Pons (tissue), 1 donor: Measurements from ENCODE around the gene COL9A2.
A peak's percentile ranks its signal among the peaks of the same experiment; 100 is the strongest.
"Not testable (repeated sequence)": the region's sequence is repeated elsewhere in the genome, so short reads cannot be mapped to it uniquely, and the experiment has no call there.

Source experiments
- DNase-seq: peaks from one replicate; pipeline ENCODE4 v3.0.0-alpha.2; 2016; ENCODE audit warnings: low spot score

COL9A2 gene

GRCh38 chr1:40316595-40317393 lies at the start of gene COL9A2:
COL9A2 (minus strand) TSS chr1:40317286; CDS start chr1:40317197, 89 bp downstream.
- DNase-seq = peak; percentile 87

GRCh38 chr1:40363721-40364120 lies 46.6 kb upstream of the COL9A2 start:
- no peak for DNase-seq

- no peak for DNase-seq
Measured at GRCh38 chr1:40362699-40363098, 45.6 kb upstream of the COL9A2 start.

GRCh38 chr1:40362199-40362598 lies 45.1 kb upstream of the COL9A2 start:
- no peak for DNase-seq

- DNase-seq = no peak
Measured at GRCh38 chr1:40361637-40362036, 44.6 kb upstream of the COL9A2 start.

- no peak for DNase-seq
Measured at GRCh38 chr1:40361201-40361600, 44.1 kb upstream of the COL9A2 start.

- no peak for DNase-seq
Measured at GRCh38 chr1:40360631-40361030, 43.5 kb upstream of the COL9A2 start.

- DNase-seq = no peak
Measured at GRCh38 chr1:40357625-40358024, 40.5 kb upstream of the COL9A2 start.

- DNase-seq = no peak
Measured at GRCh38 chr1:40353082-40353481, 36.0 kb upstream of the COL9A2 start.

GRCh38 chr1:40352126-40352525 lies 35.0 kb upstream of the COL9A2 start:
- DNase-seq = no peak

GRCh38 chr1:40351124-40351523 lies 34.0 kb upstream of the COL9A2 start:
- DNase-seq = no peak

GRCh38 chr1:40350391-40350790 lies 33.3 kb upstream of the COL9A2 start:
- no peak for DNase-seq

- peak; percentile 68 for DNase-seq
Measured at GRCh38 chr1:40344597-40344996, 27.5 kb upstream of the COL9A2 start.

GRCh38 chr1:40342381-40342717 lies 25.3 kb upstream of the COL9A2 start:
- DNase-seq = not testable (repeated sequence)

- no peak for DNase-seq
Measured at GRCh38 chr1:40341491-40342380, 24.6 kb upstream of the COL9A2 start.

GRCh38 chr1:40339420-40340323 lies 22.6 kb upstream of the COL9A2 start:
- DNase-seq = no peak

- DNase-seq = peak; percentile 77
Measured at GRCh38 chr1:40338745-40339419, 21.8 kb upstream of the COL9A2 start.

GRCh38 chr1:40337443-40337842 lies 20.4 kb upstream of the COL9A2 start:
- no peak for DNase-seq

- DNase-seq = no peak
Measured at GRCh38 chr1:40332695-40333094, 15.6 kb upstream of the COL9A2 start.

GRCh38 chr1:40331403-40331802 lies 14.3 kb upstream of the COL9A2 start:
- not testable (repeated sequence) for DNase-seq

- no peak for DNase-seq
Measured at GRCh38 chr1:40318970-40319621, 2.0 kb upstream of the COL9A2 start.
